Suppressor macrophage (primary cell): ENCODE results near the gene RABEP2.
"Not testable (repeated sequence)": the region's sequence is repeated elsewhere in the genome, so short reads cannot be mapped to it uniquely, and the experiment has no call there.

Experiments used
- DNase-seq, 4 experiments: peaks; one replicate each; pipeline ENCODE4 v3.0.0-alpha.2; 2020 to 2022
- total RNA-seq, 17 experiments: gene quantifications; one replicate each; lab custom pipeline; 2026; ENCODE audit warnings: mixed read lengths in 6 of 17, inconsistent platforms in 3 of 17; lab: John Stamatoyannopoulos, UW

Gene RABEP2, protein sequence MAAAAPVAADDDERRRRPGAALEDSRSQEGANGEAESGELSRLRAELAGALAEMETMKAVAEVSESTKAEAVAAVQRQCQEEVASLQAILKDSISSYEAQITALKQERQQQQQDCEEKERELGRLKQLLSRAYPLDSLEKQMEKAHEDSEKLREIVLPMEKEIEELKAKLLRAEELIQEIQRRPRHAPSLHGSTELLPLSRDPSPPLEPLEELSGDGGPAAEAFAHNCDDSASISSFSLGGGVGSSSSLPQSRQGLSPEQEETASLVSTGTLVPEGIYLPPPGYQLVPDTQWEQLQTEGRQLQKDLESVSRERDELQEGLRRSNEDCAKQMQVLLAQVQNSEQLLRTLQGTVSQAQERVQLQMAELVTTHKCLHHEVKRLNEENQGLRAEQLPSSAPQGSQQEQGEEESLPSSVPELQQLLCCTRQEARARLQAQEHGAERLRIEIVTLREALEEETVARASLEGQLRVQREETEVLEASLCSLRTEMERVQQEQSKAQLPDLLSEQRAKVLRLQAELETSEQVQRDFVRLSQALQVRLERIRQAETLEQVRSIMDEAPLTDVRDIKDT
- 10.7 to 44.5 (median 19.3) reads per million in 17 experiments for total RNA-seq

GRCh38 chr16:28924762-28925385 lies at the start of gene RABEP2:
Gene RABEP2 (minus strand): TSS chr16:28925238. CDS start chr16:28925163, 75 bp downstream.
- peak; percentile 95 to 97 (median 96) for DNase-seq

GRCh38 chr16:28974437-28975157 lies 49.6 kb upstream of the RABEP2 start, which contains the start of gene SPNS1:
Gene SPNS1 (plus strand): TSS chr16:28974778. CDS start chr16:28975152, 374 bp downstream.
- peak; percentile 97 to 99 (median 98) for DNase-seq

GRCh38 chr16:28974007-28974436 lies 49.0 kb upstream of the RABEP2 start:
- peak; percentile 53 to 79 (median 67) for DNase-seq

DNA sequence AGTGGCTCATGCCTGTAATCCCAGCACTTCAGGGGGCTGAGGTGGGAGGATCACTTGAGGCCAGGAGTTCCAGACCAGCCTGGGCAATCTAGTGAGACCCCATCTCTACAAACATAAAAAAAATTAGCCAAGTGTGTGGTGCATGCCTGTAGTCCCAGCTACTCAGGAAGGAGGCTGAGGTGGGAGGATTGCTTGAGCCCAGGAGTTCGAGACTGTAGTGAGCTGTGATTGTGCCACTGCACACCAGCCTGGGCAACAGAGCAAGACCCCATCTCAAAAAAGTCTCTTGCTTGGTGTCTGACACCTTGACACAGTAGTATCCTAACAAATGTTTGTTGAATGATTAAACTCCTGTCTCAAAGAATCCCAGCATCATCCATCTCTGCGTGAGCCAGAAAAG lies 44.7 kb upstream of the RABEP2 start:
- DNase-seq, result not testable (repeated sequence)

- no peak for DNase-seq
Measured at GRCh38 chr16:28967156-28967555, 42.1 kb upstream of the RABEP2 start.

- DNase-seq, result no peak
Measured at GRCh38 chr16:28964496-28964895, 39.5 kb upstream of the RABEP2 start.

DNA sequence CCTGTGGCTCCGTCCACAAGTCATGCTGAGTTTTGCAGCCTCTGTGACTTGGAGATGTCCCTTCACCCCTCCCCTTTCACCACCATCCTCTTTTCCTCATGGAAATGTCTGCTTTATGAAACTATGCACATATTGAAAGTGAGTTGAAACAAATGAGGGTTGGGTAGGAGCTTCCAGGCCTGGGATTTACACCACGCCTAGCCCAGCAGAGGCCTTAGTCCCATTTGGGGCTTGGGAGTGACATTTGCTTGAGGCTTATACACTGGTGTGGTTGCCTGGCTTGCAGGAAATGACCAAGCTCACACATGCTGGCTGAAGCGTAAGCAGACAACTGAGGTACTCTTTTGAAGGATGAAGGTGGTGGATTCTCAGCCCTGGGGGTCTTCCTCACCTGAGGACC lies 39.0 kb upstream of the RABEP2 start:
- no peak for DNase-seq

GRCh38 chr16:28958836-28959235 lies 33.8 kb upstream of the RABEP2 start:
- peak in 1 of 4 experiments; percentile 28 for DNase-seq

- DNase-seq, result peak in 1 of 4 experiments; percentile 29
Measured at GRCh38 chr16:28958216-28958615, 33.2 kb upstream of the RABEP2 start.

- DNase-seq, result peak in 2 of 4 experiments; percentile 54 to 72
Measured at GRCh38 chr16:28951410-28951943, 26.4 kb upstream of the RABEP2 start.

- peak; percentile 99 to 100 (median 100) for DNase-seq
Measured at GRCh38 chr16:28950648-28951409, 25.8 kb upstream of the RABEP2 start, which contains the start of gene NFATC2IP. Gene NFATC2IP (plus strand): TSS chr16:28950937. CDS start chr16:28951012, 75 bp downstream.

DNA sequence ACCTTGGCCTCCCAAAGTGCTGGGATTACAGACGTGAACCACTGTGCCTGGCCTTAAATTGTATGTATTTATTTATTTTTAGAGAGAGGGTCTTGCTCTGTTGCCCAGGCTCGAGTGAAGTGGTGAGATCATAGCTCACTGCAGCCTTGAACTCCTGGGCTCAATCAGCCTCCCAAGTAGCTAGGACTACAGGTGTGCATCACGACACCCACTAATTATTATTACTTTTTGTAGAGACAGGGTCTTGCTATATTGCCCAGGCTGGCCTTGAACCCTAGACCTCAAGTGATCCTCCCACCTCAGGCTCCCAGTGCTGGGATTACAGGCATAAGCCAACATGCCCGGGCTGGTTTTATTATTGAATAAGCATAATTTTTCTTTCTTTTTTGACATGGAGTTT lies 21.6 kb upstream of the RABEP2 start:
- no peak for DNase-seq

DNA sequence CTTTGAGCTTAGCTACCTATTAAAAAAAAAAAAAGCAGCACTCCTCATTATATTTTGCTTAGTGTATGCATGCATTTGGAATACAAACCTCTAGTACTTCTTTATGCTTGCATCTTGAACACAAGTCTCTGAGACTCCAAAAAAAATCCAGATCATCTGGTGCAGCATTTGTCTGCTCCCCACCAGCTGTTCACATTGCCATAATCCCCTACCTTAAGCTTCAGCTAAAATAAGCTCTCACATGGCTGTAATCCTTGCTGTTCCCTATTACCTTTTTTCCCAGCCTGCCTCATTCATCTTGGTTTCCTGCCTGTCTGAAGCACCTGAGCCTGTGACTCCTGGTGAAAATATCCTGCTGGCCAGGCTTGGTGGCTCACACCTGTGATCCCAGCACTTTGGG lies 18.2 kb upstream of the RABEP2 start:
- no peak for DNase-seq

- not testable (repeated sequence) for DNase-seq
Measured at GRCh38 chr16:28939825-28940224, 14.8 kb upstream of the RABEP2 start.

DNA sequence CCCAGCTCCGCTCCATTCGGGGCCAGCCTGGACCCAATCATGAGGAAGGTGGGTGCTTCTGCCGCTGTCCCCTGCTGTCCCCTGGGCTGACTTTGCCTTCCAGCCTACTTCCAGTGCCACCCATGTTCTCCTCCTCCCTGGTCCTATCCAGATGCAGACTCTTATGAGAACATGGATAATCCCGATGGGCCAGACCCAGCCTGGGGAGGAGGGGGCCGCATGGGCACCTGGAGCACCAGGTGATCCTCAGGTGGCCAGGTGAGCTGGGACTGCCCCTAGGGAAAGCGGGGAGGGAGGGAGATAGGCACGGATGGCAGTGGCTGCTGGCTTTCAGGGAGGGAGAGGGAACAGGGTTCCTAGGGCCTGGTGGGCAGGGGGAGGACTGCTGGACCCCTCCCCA lies 13.7 kb upstream of the RABEP2 start:
- no peak for DNase-seq

DNA sequence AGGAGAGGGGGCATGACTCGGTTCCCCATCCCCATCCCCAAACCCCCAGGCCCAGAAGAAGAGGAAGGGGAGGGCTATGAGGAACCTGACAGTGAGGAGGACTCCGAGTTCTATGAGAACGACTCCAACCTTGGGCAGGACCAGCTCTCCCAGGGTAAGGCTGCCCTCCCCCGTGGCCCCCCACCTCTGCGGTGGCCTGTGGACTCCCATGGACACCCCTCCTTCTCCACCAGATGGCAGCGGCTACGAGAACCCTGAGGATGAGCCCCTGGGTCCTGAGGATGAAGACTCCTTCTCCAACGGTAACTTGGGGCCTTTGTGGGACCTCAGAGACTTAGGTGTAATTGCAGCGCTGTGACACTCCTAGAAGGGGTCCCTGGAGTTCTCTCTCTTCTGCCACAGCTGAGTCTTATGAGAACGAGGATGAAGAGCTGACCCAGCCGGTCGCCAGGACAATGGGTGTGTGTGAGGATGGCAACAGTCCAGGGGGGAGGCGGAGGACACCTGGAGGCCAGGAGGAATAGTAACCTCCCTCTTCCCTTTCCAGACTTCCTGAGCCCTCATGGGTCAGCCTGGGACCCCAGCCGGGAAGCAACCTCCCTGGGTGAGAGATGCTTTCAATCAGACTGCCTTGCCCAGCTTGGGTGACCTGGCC lies 12.3 kb upstream of the RABEP2 start:
- no peak for DNase-seq

DNA sequence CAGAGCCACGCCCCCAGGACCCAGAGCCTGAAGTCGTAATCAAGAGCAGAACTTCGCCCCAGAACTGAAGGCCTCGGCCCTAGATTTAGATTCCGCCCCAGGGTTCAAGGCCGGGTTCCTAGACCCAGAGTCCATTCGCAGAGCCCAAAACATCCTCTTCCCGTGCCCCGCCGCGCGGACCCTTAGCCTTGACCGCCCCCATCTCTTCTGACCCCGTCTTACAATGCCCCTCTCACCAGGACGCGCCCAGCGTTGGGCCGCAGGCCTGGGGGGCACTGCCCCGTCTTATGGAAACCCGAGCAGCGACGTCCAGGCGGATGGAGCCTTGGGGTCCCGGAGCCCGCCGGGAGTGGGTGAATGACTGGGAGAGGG lies 11.7 kb upstream of the RABEP2 start:
- no peak for DNase-seq

DNA sequence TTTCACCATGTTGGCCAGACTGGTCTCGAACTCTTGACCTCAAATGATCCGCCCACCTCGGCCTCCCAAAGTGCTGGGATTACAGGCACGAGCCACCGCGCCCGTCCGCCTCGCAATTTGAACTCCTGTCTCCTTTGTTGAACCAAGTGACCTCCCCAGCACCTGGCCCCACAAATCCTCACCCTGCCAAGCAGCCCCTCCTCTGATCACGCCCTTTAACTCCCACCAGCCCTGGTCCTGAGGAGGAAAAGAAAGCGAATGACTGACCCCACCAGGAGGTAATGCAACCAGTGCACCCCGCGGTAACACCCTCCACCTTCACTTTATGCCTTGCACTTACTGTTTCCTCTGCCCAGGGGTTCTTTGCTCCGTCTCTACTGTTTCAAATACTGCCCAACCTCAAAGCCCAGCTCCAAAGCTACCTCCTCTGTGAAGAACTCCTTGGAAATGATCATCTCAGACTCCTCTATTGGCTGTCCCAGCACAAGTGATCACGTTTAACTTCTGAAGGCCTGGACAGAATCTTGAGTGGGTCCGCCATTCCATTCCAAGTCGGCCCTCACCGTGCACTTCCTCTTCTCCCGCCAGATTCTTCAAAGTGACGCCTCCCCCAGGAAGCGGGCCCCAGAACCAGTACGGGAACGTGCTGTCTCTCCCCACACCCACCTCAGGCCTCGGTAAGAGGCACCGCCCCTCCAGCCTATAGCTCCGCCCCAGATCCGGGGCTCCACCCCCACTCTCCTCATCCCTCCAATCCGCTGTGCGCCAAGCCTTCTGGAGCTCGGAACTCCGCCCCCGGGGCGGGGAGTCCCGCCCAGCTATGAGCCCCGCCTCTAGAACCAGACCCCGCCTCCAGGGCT lies 11.1 kb upstream of the RABEP2 start:
- DNase-seq, result peak; percentile 97 to 98 (median 98)

DNA sequence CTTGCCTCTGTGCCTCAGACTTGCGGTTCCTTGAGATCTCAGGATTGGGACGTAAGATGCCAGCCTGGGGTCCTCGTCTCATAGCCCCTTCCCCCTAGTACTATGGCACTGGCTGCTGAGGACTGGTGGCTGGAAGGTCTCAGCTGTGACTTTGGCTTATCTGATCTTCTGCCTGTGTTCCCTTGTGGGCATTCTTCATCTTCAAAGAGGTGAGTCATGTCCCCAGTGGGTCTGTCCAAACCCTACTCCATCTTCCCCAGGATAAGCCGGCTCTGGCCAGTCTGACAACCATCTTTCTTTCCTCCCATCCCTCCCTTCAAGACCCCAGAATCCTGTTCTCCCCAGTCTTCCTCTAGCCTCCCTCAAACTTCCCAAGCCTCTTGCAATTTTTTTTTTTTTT lies 10.3 kb upstream of the RABEP2 start:
- no peak for DNase-seq

GRCh38 chr16:28933171-28933570 lies 8.1 kb upstream of the RABEP2 start:
- no peak for DNase-seq
